ENCODE data around the gene DRD2.

Gene DRD2

GRCh38 chr11:113363996-113364641 lies 111.1 kb downstream of the DRD2 start:
- no peak for DNase-seq

GRCh38 chr11:113363406-113363805 lies 111.8 kb downstream of the DRD2 start:
- DNase-seq: no peak

Measured in activated gamma-delta T cell (primary cell).